Measurements from ENCODE around the gene HIC2.
"Not testable (repeated sequence)": the region's sequence is repeated elsewhere in the genome, so short reads cannot be mapped to it uniquely, and the experiment has no call there.

The HIC2 gene

DNA sequence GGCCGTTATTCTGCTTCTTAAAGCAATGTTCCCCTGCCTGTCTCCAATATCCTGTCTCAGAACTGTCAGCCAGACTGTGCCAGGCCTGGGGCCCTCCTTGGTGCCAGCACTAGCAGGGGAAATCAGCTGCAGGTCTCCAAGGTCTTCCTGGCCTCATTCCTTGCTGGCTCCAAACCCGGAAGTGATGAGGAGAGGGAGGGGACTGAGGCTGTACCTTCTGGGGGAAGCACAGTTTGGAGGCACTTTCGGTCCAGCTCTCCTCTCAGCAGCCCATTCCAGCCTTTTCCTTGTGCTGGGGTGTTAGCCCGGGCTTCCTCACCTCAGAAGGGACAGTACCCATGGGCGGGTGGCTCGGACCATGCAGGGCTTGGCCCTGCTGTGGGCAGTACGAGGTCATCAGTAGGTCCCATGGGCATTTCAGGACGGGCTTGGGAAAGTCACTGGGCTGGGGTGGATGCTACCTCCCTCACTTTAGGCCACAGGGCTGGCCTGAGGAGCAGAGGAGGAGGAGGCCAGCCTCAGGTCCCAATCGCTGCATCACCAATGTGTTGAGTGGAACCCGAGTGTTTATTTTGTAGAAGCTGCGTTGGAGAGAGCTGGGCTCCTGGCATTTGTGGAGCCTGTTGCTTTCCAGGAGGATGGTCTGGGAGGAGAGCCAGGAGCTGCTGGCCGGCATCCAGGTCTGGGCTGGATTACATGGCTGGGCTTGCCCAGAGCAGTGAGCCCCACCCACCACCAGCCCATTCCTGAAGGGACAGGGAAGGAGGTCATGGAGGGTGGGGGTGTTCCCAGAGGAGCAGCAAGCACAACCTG, 19.0 kb downstream of the HIC2 start:
- not testable (repeated sequence) for DNase-seq (ENCODE audit: low read depth)

DNA sequence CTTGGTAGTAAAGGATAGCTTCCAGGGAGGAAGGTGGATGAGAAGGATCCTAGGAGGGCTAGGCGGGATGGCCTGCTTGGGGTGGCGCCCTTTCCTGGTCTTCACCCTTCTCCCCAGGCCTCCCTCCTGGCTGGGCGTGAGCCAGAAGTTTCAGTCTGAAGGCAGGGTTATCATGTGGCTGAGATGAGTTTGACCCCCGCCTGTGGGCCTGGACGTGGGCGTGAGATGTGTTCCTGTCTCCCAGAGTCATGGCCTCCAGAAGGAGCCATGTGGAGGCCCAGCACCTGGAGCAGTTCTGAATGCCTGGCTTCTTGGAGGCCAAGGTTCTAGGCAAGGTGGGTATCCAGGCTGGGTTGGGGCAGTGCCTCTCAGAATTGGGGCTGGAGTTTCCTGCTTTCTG, 20.8 kb downstream of the HIC2 start:
- DNase-seq (ENCODE audit: low read depth), result not testable (repeated sequence)

DNA sequence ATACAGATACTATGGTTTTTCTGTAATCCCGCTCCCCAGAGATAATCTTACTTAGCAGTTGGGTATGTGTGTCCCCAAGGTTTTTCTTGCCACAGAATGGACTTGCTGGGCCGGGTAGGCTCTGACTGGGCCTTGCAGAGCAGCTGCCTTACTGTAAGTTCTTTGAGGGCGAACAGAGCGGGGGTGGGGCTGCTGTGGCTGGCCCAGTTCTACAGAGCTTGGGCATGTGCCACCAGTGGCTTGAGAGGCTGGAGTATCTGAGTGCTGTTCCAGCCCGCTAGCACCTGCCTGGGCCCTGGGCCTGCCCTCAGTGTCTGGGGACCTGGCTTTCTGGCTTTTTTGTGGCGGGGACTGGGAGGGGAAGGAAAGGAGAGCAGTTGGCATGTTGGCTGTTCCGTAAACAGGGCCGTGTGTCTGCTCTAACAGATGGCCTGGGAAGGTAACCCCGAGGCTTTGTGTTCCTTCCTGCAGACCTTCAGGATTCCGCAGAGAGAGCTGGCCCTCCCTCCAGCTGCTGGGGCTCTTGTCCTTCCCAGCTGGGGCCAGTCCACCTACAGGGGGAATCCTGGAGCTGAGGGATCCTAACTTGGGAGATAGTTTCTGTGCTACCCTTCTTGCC, 23.0 kb downstream of the HIC2 start:
- DNase-seq (ENCODE audit: low read depth), result not testable (repeated sequence)

DNA sequence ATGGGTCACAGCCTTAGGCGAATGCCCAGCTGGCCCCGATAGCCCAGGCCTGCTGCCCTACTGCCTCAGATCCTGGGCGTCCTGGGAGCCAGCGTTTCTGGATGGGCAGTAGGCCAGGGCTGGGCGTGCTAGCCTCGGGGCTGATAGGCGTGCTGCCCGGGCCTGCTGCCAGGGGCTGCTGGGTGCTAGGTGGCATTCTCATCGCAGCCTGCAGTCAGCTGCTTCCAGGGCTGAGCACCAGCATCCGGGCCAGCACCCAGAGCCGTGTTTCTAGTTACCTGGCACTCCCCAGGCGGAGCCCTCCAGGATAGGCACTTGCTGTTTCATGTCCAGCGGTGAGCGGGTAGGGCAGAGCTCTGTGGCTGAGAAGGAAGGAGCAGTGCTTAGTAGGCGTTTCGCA, 23.5 kb downstream of the HIC2 start:
- not testable (repeated sequence) for DNase-seq (ENCODE audit: low read depth)

DNA sequence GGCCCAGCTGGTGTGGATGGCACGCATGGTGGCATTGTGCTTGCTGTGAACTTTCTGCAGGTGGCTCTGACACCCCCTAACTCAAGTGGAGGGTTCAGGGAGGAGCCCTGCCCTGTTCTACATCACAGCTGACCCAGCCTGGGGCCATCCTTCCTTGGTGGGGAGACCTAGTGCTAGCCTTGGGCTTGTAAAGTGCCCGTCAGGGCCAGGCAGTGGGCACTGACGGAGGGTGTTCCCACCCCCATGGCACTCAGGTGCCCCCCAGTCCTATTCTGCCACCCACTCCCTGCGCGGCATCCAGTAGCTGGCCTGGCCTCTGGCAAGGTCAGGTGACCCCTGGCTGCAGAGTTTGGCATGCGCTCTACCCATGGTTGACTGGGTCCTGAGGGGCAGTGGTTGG, 24.0 kb downstream of the HIC2 start:
- DNase-seq (ENCODE audit: low read depth), result not testable (repeated sequence)

DNA sequence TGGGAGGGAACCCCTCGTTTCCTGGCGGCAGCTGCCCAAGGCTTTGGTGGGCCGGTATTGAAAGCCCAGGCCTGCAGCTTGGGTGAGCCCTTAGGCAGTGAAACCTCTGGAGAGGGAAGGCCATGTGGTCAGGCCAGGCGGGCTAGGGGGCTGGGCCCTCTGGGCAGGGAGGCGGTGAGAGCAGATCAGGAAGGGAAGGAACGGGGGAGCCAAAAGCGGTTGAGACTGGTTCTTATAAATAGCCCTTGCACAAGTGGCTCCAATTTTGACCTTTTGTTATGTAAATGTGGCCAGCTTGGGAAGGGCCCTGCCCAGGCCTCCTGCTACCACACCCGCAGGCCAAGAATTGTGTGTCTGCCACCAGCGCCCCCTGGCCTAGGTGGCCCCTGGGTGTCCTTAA, 25.0 kb downstream of the HIC2 start:
- DNase-seq (ENCODE audit: low read depth), result not testable (repeated sequence)

DNA sequence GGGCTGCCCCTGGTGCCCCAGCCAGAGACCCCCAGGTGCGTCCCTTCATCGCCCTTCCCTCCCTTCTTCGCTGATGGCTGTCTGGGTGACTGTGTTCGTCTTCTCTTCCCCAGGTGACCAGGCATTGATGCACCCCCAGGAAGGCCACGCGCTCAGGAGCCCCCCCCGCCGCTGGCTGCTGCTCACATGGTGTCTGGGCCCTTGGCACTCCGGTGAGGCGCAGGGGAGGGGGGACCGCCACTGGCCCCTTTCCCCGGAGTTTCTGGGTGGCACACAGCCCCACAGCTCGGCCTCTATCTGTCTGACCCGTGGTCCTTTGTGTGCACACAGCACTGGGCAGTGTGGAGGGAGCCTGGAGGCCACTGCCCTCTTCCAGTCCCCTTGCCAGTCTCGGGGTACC, 25.5 kb downstream of the HIC2 start:
- not testable (repeated sequence) for DNase-seq (ENCODE audit: low read depth)

DNA sequence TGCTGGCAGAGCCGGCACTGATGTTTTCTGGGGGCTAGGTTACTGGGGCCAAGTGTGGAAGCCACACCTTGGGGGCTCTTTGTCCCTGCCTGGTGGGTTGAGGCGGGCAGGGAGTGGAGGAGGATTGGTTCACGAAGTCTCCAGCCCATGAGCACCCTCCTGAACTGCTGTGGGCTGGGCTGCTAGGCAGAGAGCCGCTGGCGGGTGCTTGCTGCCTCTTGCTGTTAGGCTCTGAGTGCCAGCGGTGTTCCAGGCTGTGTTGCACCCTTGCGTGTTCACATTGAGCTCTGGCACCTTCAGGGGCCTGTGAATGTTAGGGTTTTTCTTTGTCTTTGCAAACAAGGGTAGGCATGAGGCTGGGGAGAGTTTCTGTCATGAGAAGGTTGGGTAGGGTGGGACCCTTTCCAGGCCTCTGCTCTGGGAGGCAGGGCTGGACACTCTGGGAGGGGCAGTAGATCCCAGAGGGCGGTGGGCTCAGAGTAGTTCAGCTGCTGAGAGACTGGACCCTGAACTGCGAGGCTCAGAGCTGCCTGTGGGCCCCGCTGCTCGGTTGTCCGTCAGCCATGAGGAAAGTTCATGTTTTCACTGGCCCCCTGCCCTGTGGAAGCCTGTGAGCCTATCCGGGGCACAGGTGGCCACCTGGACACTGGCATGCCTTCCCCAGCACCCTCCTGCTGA, 26.0 kb downstream of the HIC2 start:
- no peak for DNase-seq (ENCODE audit: low read depth)

DNA sequence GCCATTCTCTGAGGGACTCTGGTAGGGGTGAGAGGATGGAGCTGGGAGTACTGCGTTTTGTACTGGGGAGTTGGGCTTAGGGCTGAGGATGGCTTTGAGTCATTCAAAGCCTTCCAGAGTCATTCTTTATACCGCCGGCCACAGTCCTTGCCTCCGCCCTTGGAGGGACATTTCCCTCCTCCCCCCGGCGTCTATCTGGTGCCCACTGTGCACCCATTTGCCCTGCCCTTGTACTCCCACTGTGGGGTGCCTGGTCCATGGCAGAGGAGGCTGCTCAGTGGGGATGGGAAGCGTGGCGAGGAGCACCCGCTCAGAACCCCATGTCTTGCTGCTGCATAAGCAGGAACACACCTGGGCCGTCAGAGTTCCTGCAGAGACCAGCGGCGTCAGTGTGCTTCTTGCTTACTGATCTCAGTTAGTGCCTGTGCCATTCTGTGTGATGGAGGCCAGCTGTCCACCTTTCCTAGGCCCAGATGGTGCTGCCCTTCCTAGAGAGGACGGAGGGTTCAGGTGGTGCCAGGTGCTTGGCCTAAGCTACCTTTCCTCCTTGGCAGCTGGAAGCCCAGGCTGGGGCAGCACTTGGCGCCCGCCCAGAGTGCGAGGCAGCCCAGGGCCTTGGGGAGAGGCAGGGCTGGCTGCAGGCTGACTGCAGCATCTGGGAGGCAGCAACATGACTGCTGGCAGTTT, 26.7 kb downstream of the HIC2 start:
- DNase-seq (ENCODE audit: low read depth), result no peak

DNA sequence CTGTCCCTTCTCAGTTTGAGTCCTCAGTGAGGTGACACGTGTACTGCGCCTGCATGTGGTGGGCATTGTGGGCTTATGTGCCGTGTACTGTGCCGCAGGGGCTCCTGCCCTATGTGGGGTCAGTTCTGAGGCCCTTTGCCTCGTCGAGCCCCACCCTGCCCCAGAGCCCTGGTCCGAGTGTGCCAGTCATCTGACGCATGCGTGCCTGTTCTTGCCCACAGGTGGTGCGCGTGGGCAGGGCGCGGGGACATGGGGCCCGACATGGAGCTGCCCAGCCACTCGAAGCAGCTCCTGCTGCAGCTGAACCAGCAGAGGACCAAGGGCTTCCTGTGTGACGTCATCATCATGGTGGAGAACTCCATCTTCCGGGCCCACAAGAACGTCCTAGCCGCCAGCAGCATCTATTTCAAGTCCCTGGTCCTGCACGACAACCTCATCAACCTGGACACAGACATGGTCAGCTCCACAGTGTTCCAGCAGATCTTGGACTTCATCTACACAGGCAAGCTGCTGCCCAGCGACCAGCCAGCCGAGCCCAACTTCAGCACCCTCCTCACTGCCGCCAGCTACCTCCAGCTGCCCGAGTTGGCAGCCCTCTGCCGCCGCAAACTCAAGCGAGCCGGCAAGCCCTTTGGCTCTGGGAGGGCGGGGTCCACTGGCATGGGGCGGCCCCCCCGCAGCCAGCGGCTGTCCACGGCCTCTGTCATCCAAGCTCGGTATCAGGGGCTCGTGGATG, 27.7 kb downstream of the HIC2 start:
- DNase-seq (ENCODE audit: low read depth), result no peak

DNA sequence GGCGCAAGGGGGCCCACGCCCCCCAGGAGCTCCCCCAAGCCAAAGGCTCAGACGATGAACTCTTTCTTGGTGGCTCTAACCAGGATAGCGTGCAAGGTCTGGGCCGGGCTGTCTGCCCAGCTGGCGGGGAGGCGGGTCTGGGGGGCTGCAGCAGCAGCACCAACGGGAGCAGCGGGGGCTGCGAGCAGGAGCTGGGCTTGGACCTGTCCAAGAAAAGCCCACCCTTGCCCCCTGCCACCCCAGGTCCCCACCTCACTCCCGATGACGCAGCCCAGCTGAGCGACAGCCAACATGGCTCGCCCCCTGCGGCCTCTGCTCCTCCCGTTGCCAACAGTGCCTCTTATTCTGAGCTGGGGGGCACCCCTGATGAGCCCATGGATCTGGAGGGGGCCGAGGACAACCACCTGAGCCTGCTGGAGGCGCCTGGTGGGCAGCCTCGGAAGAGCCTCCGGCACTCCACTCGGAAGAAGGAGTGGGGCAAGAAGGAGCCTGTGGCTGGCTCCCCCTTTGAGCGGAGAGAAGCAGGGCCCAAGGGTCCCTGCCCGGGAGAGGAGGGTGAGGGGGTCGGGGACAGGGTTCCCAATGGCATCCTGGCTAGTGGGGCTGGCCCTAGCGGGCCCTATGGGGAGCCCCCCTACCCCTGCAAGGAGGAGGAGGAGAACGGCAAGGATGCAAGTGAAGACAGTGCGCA, 28.4 kb downstream of the HIC2 start:
- DNase-seq (ENCODE audit: low read depth), result no peak

DNA sequence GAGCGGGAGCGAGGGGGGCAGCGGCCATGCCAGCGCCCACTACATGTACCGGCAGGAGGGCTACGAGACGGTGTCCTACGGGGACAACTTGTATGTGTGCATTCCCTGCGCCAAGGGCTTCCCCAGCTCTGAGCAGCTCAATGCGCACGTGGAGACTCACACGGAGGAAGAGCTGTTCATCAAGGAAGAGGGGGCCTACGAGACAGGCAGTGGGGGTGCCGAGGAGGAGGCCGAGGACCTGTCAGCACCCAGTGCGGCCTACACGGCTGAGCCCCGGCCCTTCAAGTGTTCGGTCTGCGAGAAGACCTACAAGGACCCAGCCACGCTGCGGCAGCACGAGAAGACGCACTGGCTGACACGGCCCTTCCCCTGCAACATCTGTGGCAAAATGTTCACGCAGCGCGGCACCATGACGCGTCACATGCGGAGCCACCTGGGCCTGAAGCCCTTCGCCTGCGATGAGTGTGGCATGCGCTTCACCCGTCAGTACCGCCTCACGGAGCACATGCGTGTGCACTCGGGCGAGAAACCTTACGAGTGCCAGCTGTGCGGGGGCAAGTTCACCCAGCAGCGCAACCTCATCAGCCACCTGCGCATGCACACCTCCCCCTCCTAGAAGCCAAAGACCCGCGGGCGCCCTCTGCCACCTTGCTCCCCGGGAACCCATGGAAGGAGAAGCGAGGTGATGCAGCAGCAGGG, 29.1 kb downstream of the HIC2 start:
- DNase-seq (ENCODE audit: low read depth), result no peak

DNA sequence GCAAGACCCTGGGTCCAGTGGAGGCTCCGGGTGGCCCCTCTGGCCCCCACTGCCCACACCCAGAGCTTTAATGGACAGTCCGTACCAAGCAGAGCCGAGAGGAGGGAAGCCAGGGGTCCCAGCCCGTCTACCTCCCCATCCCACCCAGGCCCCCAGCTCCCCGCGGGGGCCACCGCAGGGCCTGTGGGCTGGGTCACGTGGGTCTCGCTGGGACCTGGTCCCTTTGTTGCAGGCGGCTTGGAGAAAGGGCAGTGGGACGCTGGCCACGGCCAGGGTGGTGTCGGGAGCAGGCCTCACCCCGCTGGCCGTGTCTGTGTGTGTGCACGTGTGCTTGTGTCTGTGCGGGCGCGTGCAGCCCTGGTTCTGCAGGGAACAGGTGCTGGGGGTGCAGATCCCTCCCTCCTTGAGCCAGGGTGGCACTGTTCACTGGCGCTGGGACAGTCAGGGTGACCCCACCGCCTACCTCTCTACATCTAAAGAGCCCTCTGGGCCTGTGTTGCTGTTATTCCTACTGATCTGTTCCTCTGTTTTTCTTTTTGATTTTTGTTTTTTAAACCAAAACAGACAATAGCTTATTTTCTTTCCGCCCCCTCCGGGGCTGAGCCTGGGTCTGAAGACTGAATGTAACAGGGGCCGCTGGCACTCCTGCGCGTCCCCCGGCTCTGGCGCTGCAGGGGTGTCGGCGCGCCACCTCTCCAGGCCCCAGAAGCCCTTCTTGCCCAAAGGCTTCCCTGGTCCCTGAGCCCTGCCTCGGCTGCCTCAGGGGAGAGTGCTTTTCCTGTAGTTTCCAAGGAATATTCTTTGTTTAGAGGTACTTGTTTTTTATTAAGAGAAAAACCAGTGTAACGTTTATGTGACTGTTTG, 29.9 kb downstream of the HIC2 start:
- DNase-seq (ENCODE audit: low read depth), result no peak

DNA sequence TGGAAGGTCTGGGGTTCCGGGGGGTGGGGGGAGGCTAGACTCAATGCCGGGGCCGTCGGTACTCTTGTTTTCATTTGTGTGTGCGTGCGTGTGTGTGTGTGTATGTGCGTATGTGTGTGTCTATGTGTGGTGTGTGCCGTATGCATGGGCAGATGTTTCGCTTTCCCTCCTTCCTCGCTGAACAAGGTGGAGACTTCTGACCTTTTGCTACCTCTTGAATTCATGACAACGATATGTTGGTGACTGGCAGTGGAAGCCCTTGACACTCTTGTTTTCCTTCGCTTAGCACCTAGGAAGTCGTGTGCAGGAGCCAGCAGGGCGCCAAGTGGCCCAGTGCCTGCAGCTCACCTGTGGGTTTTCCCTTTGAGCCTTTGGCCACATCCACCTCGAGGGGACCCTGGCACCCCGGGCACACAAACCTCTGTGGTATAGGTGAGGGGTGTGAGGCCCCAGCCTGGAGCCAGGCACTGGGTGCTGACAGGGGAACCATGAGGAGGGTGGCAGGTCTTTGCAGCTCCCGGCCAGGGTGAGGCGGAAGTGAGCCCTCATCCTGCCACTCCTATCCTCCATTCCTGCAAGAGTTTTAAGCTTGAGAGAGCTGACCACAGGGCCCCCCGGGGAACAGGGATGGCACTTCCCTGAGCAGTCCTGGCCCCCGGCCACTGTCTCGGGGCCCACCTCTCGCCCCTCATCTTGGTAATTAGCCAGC, 30.7 kb downstream of the HIC2 start:
- DNase-seq (ENCODE audit: low read depth), result peak; percentile 15

DNA sequence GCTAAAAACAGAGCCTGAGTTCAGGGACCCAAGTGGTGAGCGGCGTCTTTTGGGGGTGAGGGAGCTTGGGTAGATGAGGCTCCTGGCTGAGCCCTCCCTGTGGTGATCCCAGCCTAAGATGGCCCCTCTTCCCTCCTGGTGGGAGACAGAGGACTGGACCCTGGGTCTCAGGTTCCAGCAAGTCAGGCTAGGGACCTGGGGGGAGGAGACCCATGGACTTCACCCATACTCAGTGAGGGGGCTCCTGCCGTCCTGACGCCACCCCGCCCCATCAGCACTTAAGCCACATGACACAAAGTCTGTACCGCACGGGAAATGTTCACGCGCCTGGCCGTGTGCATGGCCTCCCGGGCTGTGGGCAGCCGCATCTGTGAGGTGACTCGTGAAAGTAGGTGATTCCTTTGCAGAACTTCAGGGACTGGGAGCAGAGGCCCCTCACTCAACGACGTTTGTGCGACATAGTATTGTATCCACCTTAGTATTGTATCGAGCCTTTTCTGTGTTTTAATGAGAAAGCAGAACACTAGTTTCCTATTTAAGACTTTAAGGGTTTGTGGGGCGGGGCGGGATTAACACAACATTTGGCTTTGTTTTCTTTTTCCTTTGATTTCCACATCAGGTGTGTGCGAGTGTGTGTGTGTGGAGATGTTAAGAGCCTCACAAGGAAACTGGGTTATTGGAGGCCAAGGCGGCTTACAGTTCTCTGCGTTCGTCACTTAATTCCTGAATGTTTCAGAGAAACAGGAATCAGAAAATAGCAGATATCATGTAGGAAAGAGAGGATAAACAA, 31.7 kb downstream of the HIC2 start:
- no peak for DNase-seq (ENCODE audit: low read depth)

DNA sequence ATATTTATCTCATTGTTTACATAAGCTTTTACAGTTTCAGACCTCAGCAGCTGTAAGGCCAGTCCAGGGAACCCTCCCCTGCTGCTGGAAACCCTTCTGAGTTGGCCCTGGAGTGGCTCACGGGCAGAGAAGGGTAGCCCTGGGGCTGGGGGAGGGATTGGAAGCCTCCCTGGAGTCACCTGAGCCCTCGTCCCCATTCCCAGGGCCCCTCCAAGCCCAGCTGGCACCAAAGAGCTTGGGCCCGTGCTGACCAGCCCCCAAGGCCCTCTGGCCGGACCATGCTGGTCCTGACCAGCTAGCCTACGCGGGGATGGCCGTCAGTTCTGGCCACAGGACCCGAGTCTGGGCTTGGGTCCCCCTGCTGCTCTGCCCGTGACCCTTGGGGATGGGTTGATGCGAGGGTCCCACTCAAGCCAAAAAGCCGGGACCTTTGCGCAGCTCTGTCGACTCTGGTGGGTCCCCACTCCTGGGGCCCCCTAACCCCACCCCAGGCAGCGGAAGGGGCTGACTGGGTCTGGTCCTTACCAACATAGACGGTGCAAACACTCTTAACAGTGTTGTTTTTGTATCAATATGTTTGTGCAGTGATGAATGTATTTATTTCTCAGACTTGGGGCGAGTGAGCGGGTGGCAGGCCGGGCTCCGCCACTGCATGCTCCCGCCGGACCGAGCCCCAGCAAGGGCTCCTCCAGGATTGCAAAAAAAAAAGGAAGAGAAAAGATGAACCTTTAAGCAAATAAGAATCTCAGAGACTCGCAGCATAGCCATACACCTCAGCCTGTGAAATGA, 32.6 kb downstream of the HIC2 start:
- no peak for DNase-seq (ENCODE audit: low read depth)

DNA sequence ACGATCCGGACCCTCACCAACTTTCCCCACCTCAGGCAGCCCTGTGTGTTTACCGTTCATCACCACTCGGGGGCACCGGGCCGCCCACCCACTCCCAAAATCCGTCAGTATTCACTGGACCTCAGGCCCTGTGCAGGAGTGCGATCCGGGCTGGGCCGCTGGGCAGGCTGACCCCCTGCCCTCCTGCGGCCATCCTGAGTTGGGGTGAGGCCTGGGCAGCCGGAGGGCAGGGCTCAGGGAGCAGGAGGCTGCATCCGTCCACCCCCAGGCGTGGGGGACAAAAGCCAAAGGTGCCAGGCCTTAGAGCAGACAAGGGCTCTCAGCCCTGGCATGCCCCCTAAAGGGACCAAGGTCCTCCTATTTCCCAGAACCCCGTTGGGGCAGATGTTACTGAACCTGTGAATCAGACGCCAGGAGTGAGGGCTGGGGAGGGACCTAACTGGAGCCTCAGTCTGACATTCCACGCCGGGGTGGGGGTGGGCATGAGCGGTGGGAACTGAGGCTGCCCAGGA, 33.2 kb downstream of the HIC2 start:
- no peak for DNase-seq (ENCODE audit: low read depth)
